Hepatocyte (in vitro differentiated cells): ENCODE measurements around the gene PHACTR3.

ENCODE experiments used
- CTCF ChIP-seq: fragments of 200-600 bp; sonication (generic); IDR thresholded peaks from 2 replicates; pipeline ENCODE4 v1.5.1; 2016; ENCODE audit warnings: antibody characterized with exemption, mild to moderate bottlenecking; ENCODE audit not compliant: poor library complexity
- EZH2 ChIP-seq: fragments of 200-600 bp; sonication (generic); IDR thresholded peaks from 2 replicates; pipeline ENCODE4 v1.6.1; 2016; ENCODE audit warnings: antibody characterized with exemption, mild to moderate bottlenecking, borderline replicate concordance

- TF ChIP-seq CTCF (no peak), EZH2 (no peak)
Observed at GRCh38 chr20:59662856-59663512, 58.6 kb downstream of the PHACTR3 start.
